ENCODE measurements around the gene USP36. TPM values are rescaled to one million over a fixed set of nuclear protein-coding genes. Genes with fewer than 3 reads are reported as not detected.

The USP36 gene
- total RNA-seq, 1 donor from 2014 or later = 107 TPM

DNA sequence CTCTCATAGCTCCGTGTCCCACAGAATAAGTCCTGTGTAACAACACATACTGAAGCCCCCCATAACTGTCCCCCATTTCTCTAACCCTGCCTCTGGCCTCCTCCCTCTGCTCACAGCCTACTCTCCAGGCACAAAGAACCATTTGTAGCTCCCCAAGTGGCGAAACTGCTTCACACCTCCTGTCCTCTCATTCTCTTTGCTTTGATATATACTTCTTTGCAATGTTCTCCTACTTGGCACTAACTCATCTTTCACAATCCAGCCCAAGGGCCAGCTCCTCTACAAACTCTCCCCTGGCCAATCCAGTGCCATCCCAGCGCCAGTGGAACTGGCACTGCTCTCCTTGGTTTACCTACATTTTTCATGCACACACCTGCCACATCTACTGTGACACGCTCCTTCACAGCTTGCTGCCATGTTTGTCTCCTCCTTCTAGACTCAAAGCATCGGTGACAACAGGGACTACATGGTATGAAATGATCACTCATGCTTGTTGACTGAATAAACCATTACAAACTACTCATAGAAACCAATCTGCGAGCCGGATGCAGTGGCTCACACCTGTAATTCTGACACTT, 71.3 kb downstream of the USP36 start:
- POLR2A ChIA-PET = interaction anchor here (0.7 to 7.2 kb wide), 8 partner anchors 9 to 125 kb away, joined by 3 to 46 read pairs (median 6); no protein-coding TSS in a partner anchor
- no peak for ATAC-seq (ENCODE audit: low read depth)
- intact Hi-C loops (cut with micrococcal nuclease) = no loop called here
- no peak overlapping the region for H3K27ac Mint-ChIP-seq
- no peaks in the 10 kb centered on the region for H3K27me3 Mint-ChIP-seq
- no peak for DNase-seq
- TF ChIP-seq, protein P1, sequence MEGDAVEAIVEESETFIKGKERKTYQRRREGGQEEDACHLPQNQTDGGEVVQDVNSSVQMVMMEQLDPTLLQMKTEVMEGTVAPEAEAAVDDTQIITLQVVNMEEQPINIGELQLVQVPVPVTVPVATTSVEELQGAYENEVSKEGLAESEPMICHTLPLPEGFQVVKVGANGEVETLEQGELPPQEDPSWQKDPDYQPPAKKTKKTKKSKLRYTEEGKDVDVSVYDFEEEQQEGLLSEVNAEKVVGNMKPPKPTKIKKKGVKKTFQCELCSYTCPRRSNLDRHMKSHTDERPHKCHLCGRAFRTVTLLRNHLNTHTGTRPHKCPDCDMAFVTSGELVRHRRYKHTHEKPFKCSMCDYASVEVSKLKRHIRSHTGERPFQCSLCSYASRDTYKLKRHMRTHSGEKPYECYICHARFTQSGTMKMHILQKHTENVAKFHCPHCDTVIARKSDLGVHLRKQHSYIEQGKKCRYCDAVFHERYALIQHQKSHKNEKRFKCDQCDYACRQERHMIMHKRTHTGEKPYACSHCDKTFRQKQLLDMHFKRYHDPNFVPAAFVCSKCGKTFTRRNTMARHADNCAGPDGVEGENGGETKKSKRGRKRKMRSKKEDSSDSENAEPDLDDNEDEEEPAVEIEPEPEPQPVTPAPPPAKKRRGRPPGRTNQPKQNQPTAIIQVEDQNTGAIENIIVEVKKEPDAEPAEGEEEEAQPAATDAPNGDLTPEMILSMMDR (IDR thresholded peaks at IDR 0.05) = no peak
- CTCF ChIA-PET = interaction anchor here (1.1 to 1.4 kb wide), 3 partner anchors 10 to 20 kb away, joined by 3 to 6 read pairs (median 5); no protein-coding TSS in a partner anchor
- no peak overlapping the region for H3K4me3 Mint-ChIP-seq
- H3K9me3 Mint-ChIP-seq = no peaks in the 10 kb centered on the region
- peaks cover 13% of the 10 kb centered on the region for H3K36me3 Mint-ChIP-seq (ENCODE audit: low read depth)
- peaks cover 47% of the 10 kb centered on the region for H3K4me1 Mint-ChIP-seq

DNA sequence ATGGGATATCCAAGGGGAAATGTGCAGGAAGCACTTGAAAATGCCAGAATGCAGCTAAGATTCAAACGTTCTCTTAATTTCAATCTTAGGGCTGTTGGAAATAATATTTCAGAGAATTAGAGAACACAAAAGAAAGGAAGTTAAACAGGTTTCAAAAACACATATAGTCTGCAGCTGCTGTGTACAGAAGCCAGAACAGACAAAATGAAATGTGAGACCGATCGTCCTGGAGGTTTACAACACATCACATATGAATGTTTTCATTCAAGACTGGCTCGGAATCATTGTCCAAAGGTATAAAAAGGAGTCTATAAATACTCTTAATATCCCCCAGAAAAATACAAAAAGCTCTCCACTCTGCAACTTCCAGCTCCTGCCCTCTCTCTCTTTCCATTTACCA, 72.8 kb downstream of the USP36 start:
- intact Hi-C loops (cut with micrococcal nuclease) = no loop called here

DNA sequence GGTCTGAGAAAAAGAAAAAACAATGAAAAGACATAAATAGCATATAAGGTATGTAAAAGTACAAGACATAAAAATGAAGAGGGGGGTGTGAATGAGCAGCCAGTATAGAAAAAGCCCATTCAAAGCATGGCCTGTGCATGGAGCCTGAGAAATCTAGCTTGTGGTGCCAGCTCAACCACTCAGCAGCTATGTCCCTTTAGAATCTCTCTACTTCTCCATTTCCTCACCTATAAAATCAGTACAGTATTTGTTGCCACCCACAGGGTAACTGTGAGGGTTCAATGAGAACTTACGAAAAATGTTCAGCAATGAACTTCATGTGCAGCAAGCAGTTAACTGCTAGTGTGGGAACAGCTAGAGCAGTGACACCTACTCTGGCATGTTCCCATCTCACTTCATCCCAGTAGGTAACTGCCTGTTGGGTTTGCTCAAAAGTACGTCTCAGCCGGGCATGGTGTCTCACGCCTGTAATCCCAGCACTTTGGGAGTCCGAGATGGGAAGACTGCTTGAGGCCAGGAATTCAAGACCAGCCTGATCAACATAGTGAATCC, 73.8 kb downstream of the USP36 start:
- Mint-ChIP-seq H3K4me3 (no peak overlapping the region), H3K27me3 (no peaks in the 10 kb centered on the region)
- DNase-seq = no peak

More for the DNA sequence above, 72.8 kb downstream of the USP36 start:
- Mint-ChIP-seq H3K4me1 (peaks cover 43% of the 10 kb centered on the region), H3K27ac (no peak overlapping the region), H3K9me3 (no peaks in the 10 kb centered on the region), H3K4me3 (no peak overlapping the region), H3K27me3 (no peaks in the 10 kb centered on the region), H3K36me3 (ENCODE audit: low read depth) (peaks cover 13% of the 10 kb centered on the region)
- DNase-seq (no peak), ATAC-seq (ENCODE audit: low read depth) (no peak)
- POLR2A ChIA-PET = interaction anchor here (0.6 to 7.2 kb wide), 5 partner anchors 8 to 58 kb away, joined by 3 to 46 read pairs (median 6); no protein-coding TSS in a partner anchor
- TF ChIP-seq, protein P1 (IDR thresholded peaks at IDR 0.05) = no peak
- CTCF ChIA-PET = no interaction called here

DNA sequence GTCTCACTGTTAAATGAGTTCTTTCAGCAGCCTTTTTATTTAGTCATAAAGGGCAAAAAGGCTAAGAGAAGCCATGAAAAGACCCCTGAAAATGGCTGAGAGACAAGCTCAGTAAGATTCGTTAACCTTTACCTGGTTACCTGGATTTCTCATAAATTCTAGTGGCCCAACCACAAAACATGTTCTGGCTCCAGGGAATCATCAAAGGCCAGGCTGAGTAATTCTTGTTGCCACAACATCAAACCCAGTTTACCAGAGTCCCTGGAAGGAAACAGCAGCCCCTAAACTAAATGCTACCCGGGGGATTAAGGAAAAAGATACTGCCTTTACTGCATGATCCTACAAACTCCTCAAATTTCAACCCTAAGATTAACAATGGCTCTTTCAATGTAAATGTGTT, 74.4 kb downstream of the USP36 start:
- no peak overlapping the region for H3K4me3 Mint-ChIP-seq
- DNase-seq (no peak), ATAC-seq (ENCODE audit: low read depth) (no peak)
- peaks cover 17% of the 10 kb centered on the region for H3K36me3 Mint-ChIP-seq (ENCODE audit: low read depth)
- intact Hi-C loops (cut with micrococcal nuclease) = no loop called here
- POLR2A ChIA-PET = interaction anchor here (0.6 to 2.1 kb wide), 7 partner anchors 11 to 414 kb away, joined by 3 to 13 read pairs (median 9); no protein-coding TSS in a partner anchor
- H3K27me3 Mint-ChIP-seq = no peaks in the 10 kb centered on the region
- no peak overlapping the region for H3K27ac Mint-ChIP-seq
- TF ChIP-seq, protein P1 (IDR thresholded peaks at IDR 0.05) = no peak
- H3K9me3 Mint-ChIP-seq = no peaks in the 10 kb centered on the region
- H3K4me1 Mint-ChIP-seq = peaks cover 40% of the 10 kb centered on the region
- CTCF ChIA-PET = interaction anchor here (1.0 to 1.6 kb wide), 3 partner anchors 18 to 53 kb away, joined by 3 to 5 read pairs (median 3); no protein-coding TSS in a partner anchor

More for the DNA sequence above, 73.8 kb downstream of the USP36 start:
- ChIA-PET CTCF (interaction anchor here (0.7 to 1.6 kb wide), 4 partner anchors 19 to 53 kb away, joined by 3 to 5 read pairs (median 3); no protein-coding TSS in a partner anchor), POLR2A (interaction anchor here (0.5 to 7.2 kb wide), 7 partner anchors 12 to 100 kb away, joined by 3 to 46 read pairs (median 9); no protein-coding TSS in a partner anchor)
- peaks cover 18% of the 10 kb centered on the region for H3K36me3 Mint-ChIP-seq (ENCODE audit: low read depth)
- H3K4me1 Mint-ChIP-seq = peaks cover 42% of the 10 kb centered on the region
- no peaks in the 10 kb centered on the region for H3K9me3 Mint-ChIP-seq
- peak; percentile 57 for ATAC-seq (ENCODE audit: low read depth)
- no peak overlapping the region for H3K27ac Mint-ChIP-seq
- intact Hi-C loops (cut with micrococcal nuclease) = no loop called here
- TF ChIP-seq, protein P1 (IDR thresholded peaks at IDR 0.05) = no peak

DNA sequence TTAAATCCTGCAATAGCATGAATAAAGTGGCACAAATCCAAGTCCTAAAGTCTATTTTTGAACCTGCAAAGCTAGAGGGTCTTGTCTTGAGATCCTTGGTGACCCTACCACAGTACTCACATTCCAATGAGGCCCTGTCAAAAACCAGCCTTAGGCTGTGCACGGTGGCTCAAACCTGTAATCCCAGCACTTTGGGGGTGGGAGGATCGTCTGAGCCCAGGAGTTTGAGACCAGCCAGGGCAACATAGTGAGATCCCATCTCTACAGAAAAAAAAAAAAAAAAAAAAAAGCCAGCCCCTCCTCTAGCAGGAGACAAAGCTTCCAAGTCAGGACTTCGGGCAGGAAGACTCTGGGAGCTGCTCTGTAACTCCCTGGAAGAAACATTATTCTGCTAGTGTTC, 74.8 kb downstream of the USP36 start:
- intact Hi-C loops (cut with micrococcal nuclease) = no loop called here
- DNase-seq (no peak), ATAC-seq (ENCODE audit: low read depth) (no peak)
- Mint-ChIP-seq H3K27me3 (no peaks in the 10 kb centered on the region), H3K4me1 (peaks cover 41% of the 10 kb centered on the region), H3K4me3 (no peak overlapping the region), H3K9me3 (no peaks in the 10 kb centered on the region), H3K36me3 (ENCODE audit: low read depth) (peaks cover 19% of the 10 kb centered on the region), H3K27ac (peak overlapping the region; percentile 60)
- POLR2A ChIA-PET = interaction anchor here (0.7 to 2.1 kb wide), 6 partner anchors 9 to 414 kb away, joined by 4 to 13 read pairs (median 9); no protein-coding TSS in a partner anchor
- CTCF ChIA-PET = interaction anchor here (1.4 to 1.6 kb wide), 2 partner anchors 20 to 52 kb away, joined by 3 to 5 read pairs; no protein-coding TSS in a partner anchor
- TF ChIP-seq, protein P1 (IDR thresholded peaks at IDR 0.05) = no peak
